ENCODE results near the gene PCSK1.

DNA sequence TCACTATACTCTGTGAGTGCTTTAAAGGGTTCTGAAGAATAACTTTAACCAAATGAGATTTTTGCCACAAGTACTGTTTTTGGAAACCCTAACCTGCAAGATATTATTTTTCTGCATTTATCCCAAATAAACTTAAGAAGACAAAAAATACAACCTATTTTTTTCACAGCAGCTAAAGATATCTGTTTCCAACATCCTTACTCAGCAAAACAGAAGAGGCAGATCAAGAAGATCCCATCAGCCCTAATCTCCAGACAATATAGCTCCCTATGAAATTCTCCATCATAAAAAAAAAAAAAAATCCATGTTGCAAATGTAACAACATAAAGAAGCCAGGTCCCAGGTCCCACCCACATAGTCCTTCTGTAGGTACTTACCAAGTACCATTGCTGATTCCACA, 7.6 kb downstream of the PCSK1 start:
- TF ChIP-seq CTCF (IDR thresholded peaks at IDR 0.05; ENCODE audit: low read depth, low read length, poor library complexity, severe bottlenecking): no peak
- no peak for TF ChIP-seq EZH2phosphoT487 (IDR thresholded peaks at IDR 0.05; ENCODE audit: borderline replicate concordance, low read length)
